GM12878 (cell line): ENCODE results near the gene SC5D. TPM values are rescaled to one million over a fixed set of nuclear protein-coding genes. Genes with fewer than 3 reads are reported as not detected.
A peak's percentile ranks its signal among the peaks of the same experiment; 100 is the strongest.

Experiments used
- BCL11A ChIP-seq: IDR thresholded peaks from 2 replicates; pipeline ENCODE4 v1.6.1; 2011; ENCODE audit warnings: low read depth, low read length
- MTA2 ChIP-seq: fragments of 450-650 bp; IDR thresholded peaks from 2 replicates; pipeline ENCODE4 v1.6.1; 2016; ENCODE audit warnings: low read depth, mild to moderate bottlenecking, moderate library complexity
- NR2C2 ChIP-seq: IDR thresholded peaks from 2 replicates; pipeline ENCODE4 v1.6.1; 2011; ENCODE audit warnings: borderline replicate concordance, low read depth; ENCODE audit not compliant: control insufficient read depth, insufficient read length
- REST ChIP-seq: IDR thresholded peaks from 2 replicates; pipeline ENCODE4 v1.6.1; 2012; ENCODE audit warnings: mild to moderate bottlenecking, low read depth, low read length
- SKIL ChIP-seq: fragments of 450-650 bp; IDR thresholded peaks from 2 replicates; pipeline ENCODE4 v1.6.1; 2017; ENCODE audit warnings: mild to moderate bottlenecking, low read depth, inconsistent platforms; ENCODE audit not compliant: poor library complexity, severe bottlenecking
- TCF3 ChIP-seq: IDR thresholded peaks from 2 replicates; pipeline ENCODE4 v1.6.1; 2012; ENCODE audit warnings: low read depth, mild to moderate bottlenecking, low read length, borderline replicate concordance; ENCODE audit not compliant: insufficient read depth
- TCF7 ChIP-seq: IDR thresholded peaks from 2 replicates; pipeline ENCODE4 v1.6.1; 2014; ENCODE audit warnings: antibody characterized with exemption, borderline replicate concordance
- YY1 ChIP-seq: IDR thresholded peaks from 2 replicates; pipeline ENCODE4 v1.6.1; 2011; ENCODE audit warnings: low read depth, mild to moderate bottlenecking, low read length
- ZBTB11 ChIP-seq: fragments of 450-650 bp; formaldehyde crosslinking; IDR thresholded peaks from 2 replicates; pipeline ENCODE4 v1.5.0; 2022; ENCODE audit warnings: mild to moderate bottlenecking, missing genetic modification characterization
- ZBTB4 ChIP-seq: fragments of 450-650 bp; formaldehyde crosslinking; IDR thresholded peaks from 2 replicates; pipeline ENCODE4 v1.4.0; 2022; ENCODE audit warnings: mild to moderate bottlenecking, moderate library complexity
- ZNF207 ChIP-seq: fragments of 450-650 bp; IDR thresholded peaks from 2 replicates; pipeline ENCODE4 v1.6.1; 2014; ENCODE audit warnings: antibody characterized with exemption, mild to moderate bottlenecking, borderline replicate concordance
- polyA plus RNA-seq, 11 experiments: library from polyadenylated mRNA; depleted of rRNA in 4 of 11; unstranded in 6 of 11; stranded (reverse) in 5 of 11; fragments of >200 nt; fragmentation: Nextera tagmentation in 4 of 11; fragmentation: Illumina TruSeq in 1 of 11; extraction: Ambion mirVana in 4 of 11; extraction: Trizol in 1 of 11; gene quantifications; 1 replicate in 1 of 11; 2 replicates in 10 of 11; pipeline versions ENCODE4 v1.2.1 to v1.2.3, GENCODE V29; 2011 to 2016; ENCODE audit warnings: inconsistent platforms in 2 of 11, missing spikeins in 2 of 11, low read depth in 1 of 11
- total RNA-seq, 4 experiments: library from RNA; depleted of rRNA in 3 of 4; stranded (reverse); fragments of >200 nt in 3 of 4; fragmentation: Illumina TruSeq in 1 of 4; extraction: Trizol in 1 of 4; gene quantifications; 2 replicates each; pipeline versions ENCODE4 v1.2.1 to v1.2.3, GENCODE V29; 2013 to 2021

The SC5D gene
- total and polyA plus RNA-seq, 10 of the 15 experiments (the other 5 are each of a cell fraction or from before 2014, with no cell fraction given): 23.7 to 134 (median 30.8) TPM

GRCh38 chr11:121292495-121293287 is at the start of gene SC5D (continued):
- no peak for TF ChIP-seq ZBTB4
- no peak for TF ChIP-seq ZBTB11 (CRISPR knock-in tag)
- peak; percentile 60 for TF ChIP-seq YY1
- peak; percentile 51; the same call in 1 of the 2 replicates for TF ChIP-seq TCF3
- 0 out of 2 replicates have a peak, but pooled peaks have one; percentile 30 for TF ChIP-seq REST
- TF ChIP-seq TCF7: no peak
- TF ChIP-seq ZNF207: no peak
- 0 out of 2 replicates have a peak, but pooled peaks have one; percentile 39 for TF ChIP-seq BCL11A
- TF ChIP-seq NR2C2: no peak
- TF ChIP-seq SKIL: no peak
- TF ChIP-seq MTA2: peak; percentile 64; the same call in 1 of the 2 replicates
